ENCODE measurements around the gene CHMP3.

DNA sequence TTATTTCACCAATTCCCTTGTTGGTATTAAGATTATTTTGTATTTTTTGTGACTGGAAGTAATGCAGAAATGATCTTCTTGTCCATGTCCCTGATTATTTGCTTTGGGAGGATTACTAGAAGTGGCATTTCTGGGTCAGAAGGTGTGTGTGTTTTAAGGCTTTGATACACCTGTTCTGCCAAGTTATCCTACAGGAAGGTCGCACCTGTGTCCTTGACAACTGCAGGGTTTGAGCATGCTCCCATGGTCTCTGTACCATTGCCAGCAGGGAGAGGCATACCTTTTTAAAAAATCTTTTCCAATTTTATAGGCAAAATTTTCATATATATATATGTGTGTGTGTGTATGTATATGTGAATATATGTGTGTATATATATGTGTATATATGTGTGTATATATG lies 92.4 kb downstream of the CHMP3 start:
- TF ChIP-seq CTCF (IDR thresholded peaks at IDR 0.05), result no peak
- no peak for TF ChIP-seq POLR2A (IDR thresholded peaks at IDR 0.05)

Data from Peyer's patch (tissue), 4 donors.